ENCODE data around the gene GABRG3. TPM values are rescaled to one million over a fixed set of nuclear protein-coding genes. Genes with fewer than 3 reads are reported as not detected.

The GABRG3 gene
- total and polyA plus RNA-seq, 4 donors = 0.02 to 0.19 TPM; not detected in 2

GRCh38 chr15:27464941-27465612, 494.1 kb downstream of the GABRG3 start:
- no peaks in the 10 kb centered on the region for H3K9me3 ChIP-seq (ENCODE audit: control insufficient read depth in 4 of 4, low read length in 3 of 4)
- no peak for DNase-seq (ENCODE audit: low spot score)
- no peaks in the 10 kb centered on the region for H3K36me3 ChIP-seq (ENCODE audit: control insufficient read depth in 4 of 4, insufficient read depth in 3 of 4, low read depth in 1 of 4, low read length in 3 of 4)
- H3K4me3 ChIP-seq (ENCODE audit: low read depth in 1 of 3, low read length in 3 of 3) = no peak overlapping the region
- H3K27ac ChIP-seq (ENCODE audit: low read depth in 1 of 2, low read length in 2 of 2) = no peak overlapping the region
- H3K4me1 ChIP-seq (ENCODE audit: control insufficient read depth in 4 of 4, insufficient read depth in 4 of 4, low read length in 3 of 4) = no peaks in the 10 kb centered on the region
- WGBS = 56% methylated on average over 10 of the region's 10 CpGs
- TF ChIP-seq SP1 (IDR thresholded peaks at IDR 0.05) (no peak), EGR1 (IDR thresholded peaks at IDR 0.05; ENCODE audit: low read depth in 2 of 2) (no peak), TAF1 (conservative IDR thresholded peaks at IDR 0.05) (no peak), GABPA (IDR thresholded peaks at IDR 0.05 in 1 of 2, conservative IDR thresholded peaks at IDR 0.05 in 1 of 2) (no peak), RAD21 (IDR thresholded peaks at IDR 0.05) (no peak), RXRA (IDR thresholded peaks at IDR 0.05) (no peak), NR2F2 (IDR thresholded peaks at IDR 0.05) (no peak), ZBTB33 (IDR thresholded peaks at IDR 0.05) (no peak), HNF4G (IDR thresholded peaks at IDR 0.05) (no peak), FOXA2 (IDR thresholded peaks at IDR 0.05) (no peak), CTCF (IDR thresholded peaks at IDR 0.05; ENCODE audit: low read depth, low read length, missing input control) (no peak), FOXA1 (IDR thresholded peaks at IDR 0.05) (no peak), HNF4A (conservative IDR thresholded peaks at IDR 0.05) (no peak), JUND (IDR thresholded peaks at IDR 0.05) (no peak)
- TF ChIP-seq, protein P1, sequence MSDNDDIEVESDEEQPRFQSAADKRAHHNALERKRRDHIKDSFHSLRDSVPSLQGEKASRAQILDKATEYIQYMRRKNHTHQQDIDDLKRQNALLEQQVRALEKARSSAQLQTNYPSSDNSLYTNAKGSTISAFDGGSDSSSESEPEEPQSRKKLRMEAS (IDR thresholded peaks at IDR 0.05) = no peak
- TF ChIP-seq, protein P2, sequence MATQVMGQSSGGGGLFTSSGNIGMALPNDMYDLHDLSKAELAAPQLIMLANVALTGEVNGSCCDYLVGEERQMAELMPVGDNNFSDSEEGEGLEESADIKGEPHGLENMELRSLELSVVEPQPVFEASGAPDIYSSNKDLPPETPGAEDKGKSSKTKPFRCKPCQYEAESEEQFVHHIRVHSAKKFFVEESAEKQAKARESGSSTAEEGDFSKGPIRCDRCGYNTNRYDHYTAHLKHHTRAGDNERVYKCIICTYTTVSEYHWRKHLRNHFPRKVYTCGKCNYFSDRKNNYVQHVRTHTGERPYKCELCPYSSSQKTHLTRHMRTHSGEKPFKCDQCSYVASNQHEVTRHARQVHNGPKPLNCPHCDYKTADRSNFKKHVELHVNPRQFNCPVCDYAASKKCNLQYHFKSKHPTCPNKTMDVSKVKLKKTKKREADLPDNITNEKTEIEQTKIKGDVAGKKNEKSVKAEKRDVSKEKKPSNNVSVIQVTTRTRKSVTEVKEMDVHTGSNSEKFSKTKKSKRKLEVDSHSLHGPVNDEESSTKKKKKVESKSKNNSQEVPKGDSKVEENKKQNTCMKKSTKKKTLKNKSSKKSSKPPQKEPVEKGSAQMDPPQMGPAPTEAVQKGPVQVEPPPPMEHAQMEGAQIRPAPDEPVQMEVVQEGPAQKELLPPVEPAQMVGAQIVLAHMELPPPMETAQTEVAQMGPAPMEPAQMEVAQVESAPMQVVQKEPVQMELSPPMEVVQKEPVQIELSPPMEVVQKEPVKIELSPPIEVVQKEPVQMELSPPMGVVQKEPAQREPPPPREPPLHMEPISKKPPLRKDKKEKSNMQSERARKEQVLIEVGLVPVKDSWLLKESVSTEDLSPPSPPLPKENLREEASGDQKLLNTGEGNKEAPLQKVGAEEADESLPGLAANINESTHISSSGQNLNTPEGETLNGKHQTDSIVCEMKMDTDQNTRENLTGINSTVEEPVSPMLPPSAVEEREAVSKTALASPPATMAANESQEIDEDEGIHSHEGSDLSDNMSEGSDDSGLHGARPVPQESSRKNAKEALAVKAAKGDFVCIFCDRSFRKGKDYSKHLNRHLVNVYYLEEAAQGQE (IDR thresholded peaks at IDR 0.05) = no peak
- TF ChIP-seq, protein P3, sequence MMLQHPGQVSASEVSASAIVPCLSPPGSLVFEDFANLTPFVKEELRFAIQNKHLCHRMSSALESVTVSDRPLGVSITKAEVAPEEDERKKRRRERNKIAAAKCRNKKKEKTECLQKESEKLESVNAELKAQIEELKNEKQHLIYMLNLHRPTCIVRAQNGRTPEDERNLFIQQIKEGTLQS (IDR thresholded peaks at IDR 0.05) = no peak
- H3K27me3 ChIP-seq (ENCODE audit: control insufficient read depth in 4 of 4, insufficient read depth in 4 of 4, low read length in 3 of 4) = no peaks in the 10 kb centered on the region
- H3K9ac ChIP-seq (ENCODE audit: low read depth in 1 of 2, low read length in 2 of 2) = no peak overlapping the region

Measured in liver (tissue), 9 donors.